ENCODE results near the gene PHAF1. TPM values are rescaled to one million over a fixed set of nuclear protein-coding genes. Genes with fewer than 3 reads are reported as not detected.

The PHAF1 gene
- total RNA-seq, 1 experiment from 2014 or later, result 19.2 TPM

GRCh38 chr16:67154578-67155294, 45.0 kb downstream of the PHAF1 start:
- ChIA-PET CTCF (interaction anchor here (0.6 to 5.8 kb wide), 31 partner anchors 13 to 274 kb away, joined by 3 to 79 read pairs (median 4); partner anchors contain the start of genes CES3, NOL3 and PDP2), RAD21 (ENCODE audit: low non-redundant PET in 1 of 2, low total read pairs in 2 of 2, uncharacterized antibody in 2 of 2, unreplicated experiment in 2 of 2) (interaction anchor here (0.7 to 1.5 kb wide), 5 partner anchors 137 to 201 kb away, joined by 3 to 19 read pairs (median 4); no protein-coding TSS in a partner anchor), POLR2A (interaction anchor here (0.8 to 1.3 kb wide), 3 partner anchors 16 to 137 kb away, joined by 4 to 8 read pairs (median 4); partner anchors contain the start of gene NOL3)
- Histone ChIP-seq H3K9me2 (ENCODE audit: insufficient read depth) (no peaks in the 10 kb centered on the region), H3K9ac (ENCODE audit: low read length) (no peak overlapping the region), H3K4me1 (ENCODE audit: control insufficient read depth in 1 of 2, insufficient read depth in 2 of 2, low read length in 2 of 2) (peaks cover 6 to 39% of the 10 kb centered on the region in 2 experiments), H3K79me2 (ENCODE audit: insufficient read depth, low read length) (no peaks in the 10 kb centered on the region; the same call in 1 of the 2 replicates), H3K4me3 (replicated peaks in 1 of 2; ENCODE audit: low read depth in 1 of 2, low read length in 2 of 2) (no peak overlapping the region), H3K27me3 (ENCODE audit: insufficient read depth, low read length) (no peaks in the 10 kb centered on the region), H3K9me3 (ENCODE audit: control insufficient read depth in 1 of 2, insufficient read depth in 1 of 2, low read depth in 1 of 2, low read length in 2 of 2) (no peaks in the 10 kb centered on the region), H2AFZ (ENCODE audit: low read depth, low read length, poor library complexity, severe bottlenecking) (no peak overlapping the region), H3K27ac (ENCODE audit: low read depth, low read length) (no peak overlapping the region), H3K36me3 (ENCODE audit: control insufficient read depth in 1 of 2, insufficient read depth in 2 of 2, low read length in 2 of 2) (no peaks in the 10 kb centered on the region), H4K20me1 (ENCODE audit: insufficient read depth) (no peaks in the 10 kb centered on the region), H3K4me2 (ENCODE audit: low read length) (peak overlapping the region; percentile 47)
- DNase-seq (ENCODE audit: low read depth, low spot score), result no peak
- TF ChIP-seq YY1 (IDR thresholded peaks at IDR 0.05; ENCODE audit: extremely low read depth, insufficient replicate concordance, low read depth, low read length) (no peak), CTCF (IDR thresholded peaks at IDR 0.05 in 2 of 3, conservative IDR thresholded peaks at IDR 0.05 in 1 of 3; ENCODE audit: borderline replicate concordance in 1 of 3, insufficient read depth in 1 of 3, low read depth in 2 of 3, low read length in 2 of 3) (no peak), ZNF274 (IDR thresholded peaks at IDR 0.05; ENCODE audit: low read depth, low read length) (no peak), SP1 (IDR thresholded peaks at IDR 0.05; ENCODE audit: low read depth) (no peak), EZH2 (IDR thresholded peaks at IDR 0.05) (no peak), EGR1 (IDR thresholded peaks at IDR 0.05; ENCODE audit: low read depth) (no peak), REST (IDR thresholded peaks at IDR 0.05; ENCODE audit: low read depth) (no peak), EZH2phosphoT487 (IDR thresholded peaks at IDR 0.05; ENCODE audit: borderline replicate concordance) (no peak), POLR2AphosphoS5 (IDR thresholded peaks at IDR 0.05; ENCODE audit: low read depth, low read length) (no peak), CEBPB (IDR thresholded peaks at IDR 0.05; ENCODE audit: low read depth) (no peak)
- TF ChIP-seq, protein P1, sequence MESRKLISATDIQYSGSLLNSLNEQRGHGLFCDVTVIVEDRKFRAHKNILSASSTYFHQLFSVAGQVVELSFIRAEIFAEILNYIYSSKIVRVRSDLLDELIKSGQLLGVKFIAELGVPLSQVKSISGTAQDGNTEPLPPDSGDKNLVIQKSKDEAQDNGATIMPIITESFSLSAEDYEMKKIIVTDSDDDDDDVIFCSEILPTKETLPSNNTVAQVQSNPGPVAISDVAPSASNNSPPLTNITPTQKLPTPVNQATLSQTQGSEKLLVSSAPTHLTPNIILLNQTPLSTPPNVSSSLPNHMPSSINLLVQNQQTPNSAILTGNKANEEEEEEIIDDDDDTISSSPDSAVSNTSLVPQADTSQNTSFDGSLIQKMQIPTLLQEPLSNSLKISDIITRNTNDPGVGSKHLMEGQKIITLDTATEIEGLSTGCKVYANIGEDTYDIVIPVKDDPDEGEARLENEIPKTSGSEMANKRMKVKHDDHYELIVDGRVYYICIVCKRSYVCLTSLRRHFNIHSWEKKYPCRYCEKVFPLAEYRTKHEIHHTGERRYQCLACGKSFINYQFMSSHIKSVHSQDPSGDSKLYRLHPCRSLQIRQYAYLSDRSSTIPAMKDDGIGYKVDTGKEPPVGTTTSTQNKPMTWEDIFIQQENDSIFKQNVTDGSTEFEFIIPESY (IDR thresholded peaks at IDR 0.05; ENCODE audit: extremely low read depth, insufficient replicate concordance, low read length), result no peak
- no peak for ATAC-seq
- no TSS peak for BruUV-seq (replicated peaks)
- intact Hi-C loops (cut with micrococcal nuclease), result loop anchor here (1.0 to 5.0 kb wide), 3 partner anchors 140 to 202 kb away; no protein-coding TSS in a partner anchor
